T-helper 1 cell (primary cell): ENCODE measurements around the gene GTF2E1.

ENCODE experiments used
- DNase-seq, 5 donors: peaks; one replicate each; pipeline ENCODE4 v3.0.0-alpha.2; 2012 to 2020
- total RNA-seq, 4 donors: gene quantifications; one replicate each; lab custom pipeline; 2026; lab: John Stamatoyannopoulos, UW

The GTF2E1 gene
- 7.2 to 15.2 (median 11.9) reads per million in 4 donors for total RNA-seq

- peak; percentile 89 to 98 (median 95) for DNase-seq
These were observed at the start of gene GTF2E1, which contains the start of gene RABL3 for GRCh38 chr3:120742198-120742848. Gene GTF2E1, plus strand, starts transcription at chr3:120742744. Its CDS starts 7,809 bp downstream, at chr3:120750553. Gene RABL3, minus strand, starts transcription at chr3:120742516. Its CDS starts 9 bp downstream, at chr3:120742507.

- no peak for DNase-seq
These were observed 48.9 kb upstream of the GTF2E1 start for GRCh38 chr3:120693439-120694171.

- no peak for DNase-seq
These were observed 43.2 kb upstream of the GTF2E1 start for GRCh38 chr3:120699333-120699732.

- no peak for DNase-seq
These were observed 36.5 kb upstream of the GTF2E1 start for GRCh38 chr3:120705884-120706582.

- DNase-seq, result no peak
These were observed 35.6 kb upstream of the GTF2E1 start for GRCh38 chr3:120706950-120707349.

- no peak for DNase-seq
These were observed 34.1 kb upstream of the GTF2E1 start for GRCh38 chr3:120708408-120708807.

- DNase-seq, result no peak
These were observed 32.2 kb upstream of the GTF2E1 start for GRCh38 chr3:120710369-120710768.

- DNase-seq, result no peak
These were observed 29.3 kb upstream of the GTF2E1 start for GRCh38 chr3:120713262-120713661.

GRCh38 chr3:120719167-120719834, 23.2 kb upstream of the GTF2E1 start:
- peak; percentile 31 to 70 (median 52) for DNase-seq

GRCh38 chr3:120726791-120727190, 15.8 kb upstream of the GTF2E1 start:
- DNase-seq, result no peak

GRCh38 chr3:120730576-120731542, 11.7 kb upstream of the GTF2E1 start:
- DNase-seq, result no peak

GRCh38 chr3:120738006-120738405, 4.5 kb upstream of the GTF2E1 start:
- DNase-seq, result peak in 1 of 5 donors; percentile 45

GRCh38 chr3:120741320-120741719, 1.2 kb upstream of the GTF2E1 start:
- DNase-seq, result no peak

- DNase-seq, result no peak
These were observed 727 bp upstream of the GTF2E1 start for GRCh38 chr3:120741837-120742197.

GRCh38 chr3:120742849-120743365, 363 bp downstream of the GTF2E1 start:
- peak in 1 of 5 donors; percentile 15 for DNase-seq

GRCh38 chr3:120743556-120744195, 1.1 kb downstream of the GTF2E1 start:
- no peak for DNase-seq

GRCh38 chr3:120745466-120745865, 2.9 kb downstream of the GTF2E1 start:
- no peak for DNase-seq

- no peak for DNase-seq
These were observed 7.3 kb downstream of the GTF2E1 start for GRCh38 chr3:120749843-120750242.

GRCh38 chr3:120752230-120752629, 9.7 kb downstream of the GTF2E1 start:
- no peak for DNase-seq

GRCh38 chr3:120752865-120753264, 10.3 kb downstream of the GTF2E1 start:
- no peak for DNase-seq

- DNase-seq, result no peak
These were observed 11.3 kb downstream of the GTF2E1 start for GRCh38 chr3:120753810-120754209.
